Effector memory CD8-positive, alpha-beta T cell (primary cell): ENCODE results near the gene CFAP46.
"Not testable (repeated sequence)": the region's sequence is repeated elsewhere in the genome, so short reads cannot be mapped to it uniquely, and the experiment has no call there.

ENCODE experiments used
- ATAC-seq: fragments of 150-1000 bp; cut with Tn5 transposase; replicated peaks from 2 replicates; pipeline ENCODE4 v1.10.0; 2021; ENCODE audit warnings: mild to moderate bottlenecking, moderate library complexity
- DNase-seq, 3 experiments: peaks; one replicate each; pipeline ENCODE4 v3.0.0; 2021
- H3K27ac Mint-ChIP-seq, 2 donors: one replicate each; pipeline ENCODE4 v1.8.0; 2022; ENCODE audit warnings: mild to moderate bottlenecking in 2 of 2, mixed read lengths in 2 of 2, moderate library complexity in 2 of 2
- H3K27me3 Mint-ChIP-seq, 2 donors: one replicate each; pipeline ENCODE4 v1.8.0; 2022; ENCODE audit warnings: mixed read lengths in 2 of 2
- H3K36me3 Mint-ChIP-seq: one replicate; pipeline ENCODE4 v1.8.0; 2022; ENCODE audit warnings: mild to moderate bottlenecking, moderate library complexity, mixed read lengths; ENCODE audit not compliant: insufficient read depth
- H3K4me1 Mint-ChIP-seq, 2 donors: one replicate each; pipeline ENCODE4 v1.8.0; 2022; ENCODE audit warnings: low read depth in 2 of 2, mixed read lengths in 2 of 2
- H3K4me3 Mint-ChIP-seq, 2 donors: one replicate each; pipeline ENCODE4 v1.8.0; 2022; ENCODE audit warnings: mild to moderate bottlenecking in 2 of 2, mixed read lengths in 2 of 2, moderate library complexity in 2 of 2
- H3K9me3 Mint-ChIP-seq, 2 donors: one replicate each; pipeline ENCODE4 v1.8.0; 2022; ENCODE audit warnings: mixed read lengths in 2 of 2

Gene CFAP46

DNA sequence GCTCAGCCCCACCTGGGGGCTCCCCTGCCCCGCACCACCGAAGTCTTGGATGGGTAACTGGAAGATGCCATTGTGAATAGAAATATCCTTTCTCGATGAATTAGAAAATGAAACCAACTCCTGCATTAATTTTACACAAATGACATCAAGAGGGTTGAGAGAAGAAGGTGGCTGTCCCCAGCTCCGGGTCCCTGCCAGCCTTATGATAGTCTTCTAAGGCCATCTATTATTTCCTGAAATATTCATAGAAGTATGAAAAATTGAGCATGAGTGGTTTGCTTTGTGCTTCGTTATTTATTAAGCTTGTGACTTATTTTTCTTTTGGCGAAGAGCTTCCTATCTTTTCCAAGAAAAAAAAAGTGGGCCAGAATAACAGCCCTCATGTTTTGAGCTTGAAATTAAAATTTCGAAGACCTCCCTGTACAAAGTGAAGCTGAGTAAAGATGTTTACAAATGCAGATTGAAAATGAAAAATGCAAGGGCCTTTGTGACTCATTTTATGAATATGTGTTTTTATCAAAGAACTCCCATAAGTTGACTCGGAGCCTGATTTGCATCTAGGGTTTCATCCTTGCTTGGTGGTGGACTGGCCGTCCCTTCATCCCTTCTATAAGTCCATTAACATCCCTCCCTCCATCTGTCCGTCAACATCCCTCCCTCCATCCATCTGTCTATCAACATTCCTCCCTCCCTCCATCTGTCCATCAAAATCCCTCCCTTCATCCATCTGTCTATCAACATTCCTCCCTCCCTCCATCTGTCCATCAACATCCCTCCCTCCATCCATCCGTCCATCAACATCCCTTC is 20.5 kb upstream of the CFAP46 start:
- H3K27me3 Mint-ChIP-seq, result peaks cover 13 to 36% of the 10 kb centered on the region in 2 donors
- peak overlapping the region; percentile 94 to 96 for H3K27ac Mint-ChIP-seq
- no peak for DNase-seq
- peak overlapping the region; percentile 96 to 99 for H3K4me3 Mint-ChIP-seq
- H3K36me3 Mint-ChIP-seq, result no peaks in the 10 kb centered on the region
- ATAC-seq, result peak; percentile 47
- H3K9me3 Mint-ChIP-seq, result no peaks in the 10 kb centered on the region
- peaks cover 15 to 16% of the 10 kb centered on the region in 2 donors for H3K4me1 Mint-ChIP-seq

- H3K27ac Mint-ChIP-seq, result peak overlapping the region; percentile 94 to 96
- ATAC-seq (peak; percentile 75), DNase-seq (peak; percentile 39 to 57 (median 46))
- H3K27me3 Mint-ChIP-seq, result peaks cover 13 to 30% of the 10 kb centered on the region in 2 donors
- H3K4me1 Mint-ChIP-seq, result peaks cover 15 to 16% of the 10 kb centered on the region in 2 donors
- no peaks in the 10 kb centered on the region for H3K36me3 Mint-ChIP-seq
- peak overlapping the region; percentile 96 to 99 for H3K4me3 Mint-ChIP-seq
- H3K9me3 Mint-ChIP-seq, result no peaks in the 10 kb centered on the region
Observed at GRCh38 chr10:132961787-132962622, 19.6 kb upstream of the CFAP46 start.

- H3K9me3 Mint-ChIP-seq, result no peaks in the 10 kb centered on the region
- peaks cover 15 to 16% of the 10 kb centered on the region in 2 donors for H3K4me1 Mint-ChIP-seq
- peak overlapping the region in 1 of 2 donors; percentile 56 for H3K4me3 Mint-ChIP-seq
- DNase-seq, result no peak
- peaks cover 11 to 26% of the 10 kb centered on the region in 2 donors for H3K27me3 Mint-ChIP-seq
- H3K36me3 Mint-ChIP-seq, result no peaks in the 10 kb centered on the region
- H3K27ac Mint-ChIP-seq, result peak overlapping the region in 1 of 2 donors; percentile 96
- no peak for ATAC-seq
Observed at GRCh38 chr10:132961420-132961786, 19.0 kb upstream of the CFAP46 start.

GRCh38 chr10:132960631-132961419 is 18.5 kb upstream of the CFAP46 start:
- no peak for ATAC-seq
- peak overlapping the region in 1 of 2 donors; percentile 55 for H3K27ac Mint-ChIP-seq
- H3K36me3 Mint-ChIP-seq, result no peaks in the 10 kb centered on the region
- no peak for DNase-seq
- H3K4me3 Mint-ChIP-seq, result peak overlapping the region in 1 of 2 donors; percentile 56
- H3K27me3 Mint-ChIP-seq, result peaks cover 5 to 20% of the 10 kb centered on the region in 2 donors
- no peaks in the 10 kb centered on the region for H3K9me3 Mint-ChIP-seq
- H3K4me1 Mint-ChIP-seq, result peaks cover 15 to 16% of the 10 kb centered on the region in 2 donors

DNA sequence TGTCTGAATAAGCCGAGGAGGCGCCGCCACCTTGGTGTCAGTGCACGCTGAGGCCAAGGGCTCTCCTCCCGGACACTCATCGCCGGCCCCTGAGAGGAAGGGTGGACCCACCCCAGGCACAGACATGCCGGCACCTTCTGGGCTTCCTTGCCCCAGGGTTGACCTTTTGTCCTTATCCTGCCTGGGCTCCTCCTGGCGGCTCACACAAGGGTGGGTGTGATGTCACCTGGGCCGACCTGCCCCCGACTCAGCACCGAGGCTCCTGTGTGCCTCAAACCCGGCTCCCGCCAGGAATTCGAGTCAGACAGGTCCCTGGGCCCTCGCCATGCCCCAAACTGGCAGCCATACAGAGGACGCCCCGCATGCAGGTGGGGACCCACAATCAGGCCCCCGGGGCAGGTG is 17.7 kb upstream of the CFAP46 start:
- Mint-ChIP-seq H3K27me3 (peaks cover 0 to 12% of the 10 kb centered on the region in 2 donors), H3K27ac (no peak overlapping the region), H3K4me1 (peaks cover 15 to 16% of the 10 kb centered on the region in 2 donors), H3K9me3 (no peaks in the 10 kb centered on the region), H3K4me3 (no peak overlapping the region), H3K36me3 (no peaks in the 10 kb centered on the region)
- DNase-seq (no peak), ATAC-seq (no peak)

- DNase-seq (no peak), ATAC-seq (no peak)
- H3K4me3 Mint-ChIP-seq, result no peak overlapping the region
- H3K9me3 Mint-ChIP-seq, result no peaks in the 10 kb centered on the region
- H3K27ac Mint-ChIP-seq, result no peak overlapping the region
- H3K36me3 Mint-ChIP-seq, result no peaks in the 10 kb centered on the region
- peaks cover 15 to 16% of the 10 kb centered on the region in 2 donors for H3K4me1 Mint-ChIP-seq
- H3K27me3 Mint-ChIP-seq, result peaks cover 0 to 13% of the 10 kb centered on the region in 2 donors
Observed at GRCh38 chr10:132959559-132959961, 17.2 kb upstream of the CFAP46 start.

DNA sequence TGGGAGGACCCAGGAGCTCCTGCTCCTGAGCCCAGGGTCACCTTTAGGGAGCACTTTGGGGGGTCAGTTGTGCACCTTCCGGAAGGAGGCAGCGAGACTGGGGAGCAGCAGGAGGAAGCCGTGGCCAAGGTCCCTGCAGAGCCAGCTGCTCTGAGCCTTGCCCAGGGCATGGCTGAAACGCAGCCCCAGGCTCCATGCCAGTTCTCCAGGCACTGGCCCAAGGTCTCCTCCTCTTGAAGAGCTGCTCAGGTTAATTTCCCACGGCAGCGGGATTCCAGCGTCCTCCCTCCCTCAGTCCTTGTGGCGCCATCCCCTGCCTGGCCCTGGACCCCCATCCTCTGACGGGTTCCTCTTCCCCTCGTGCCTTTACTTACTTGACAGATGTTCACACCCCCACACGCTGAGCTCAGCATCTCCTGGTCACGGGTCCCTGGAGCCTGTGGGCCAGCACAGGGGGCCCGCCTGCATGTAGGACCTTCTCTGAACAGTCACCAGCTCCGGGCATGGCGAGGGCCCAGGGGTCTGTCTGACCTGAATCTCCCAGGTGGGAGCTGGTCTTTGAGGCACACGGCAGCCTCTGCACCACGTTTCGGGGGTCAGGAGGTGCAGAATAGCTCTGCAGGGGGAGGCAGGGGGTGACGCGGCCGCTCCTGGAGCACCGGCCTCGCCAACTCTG is 16.7 kb upstream of the CFAP46 start:
- Mint-ChIP-seq H3K9me3 (no peaks in the 10 kb centered on the region), H3K27ac (no peak overlapping the region), H3K27me3 (peaks cover 0 to 17% of the 10 kb centered on the region in 2 donors), H3K4me3 (no peak overlapping the region), H3K36me3 (no peaks in the 10 kb centered on the region), H3K4me1 (peaks cover 15 to 16% of the 10 kb centered on the region in 2 donors)
- no peak for DNase-seq
- no peak for ATAC-seq

DNA sequence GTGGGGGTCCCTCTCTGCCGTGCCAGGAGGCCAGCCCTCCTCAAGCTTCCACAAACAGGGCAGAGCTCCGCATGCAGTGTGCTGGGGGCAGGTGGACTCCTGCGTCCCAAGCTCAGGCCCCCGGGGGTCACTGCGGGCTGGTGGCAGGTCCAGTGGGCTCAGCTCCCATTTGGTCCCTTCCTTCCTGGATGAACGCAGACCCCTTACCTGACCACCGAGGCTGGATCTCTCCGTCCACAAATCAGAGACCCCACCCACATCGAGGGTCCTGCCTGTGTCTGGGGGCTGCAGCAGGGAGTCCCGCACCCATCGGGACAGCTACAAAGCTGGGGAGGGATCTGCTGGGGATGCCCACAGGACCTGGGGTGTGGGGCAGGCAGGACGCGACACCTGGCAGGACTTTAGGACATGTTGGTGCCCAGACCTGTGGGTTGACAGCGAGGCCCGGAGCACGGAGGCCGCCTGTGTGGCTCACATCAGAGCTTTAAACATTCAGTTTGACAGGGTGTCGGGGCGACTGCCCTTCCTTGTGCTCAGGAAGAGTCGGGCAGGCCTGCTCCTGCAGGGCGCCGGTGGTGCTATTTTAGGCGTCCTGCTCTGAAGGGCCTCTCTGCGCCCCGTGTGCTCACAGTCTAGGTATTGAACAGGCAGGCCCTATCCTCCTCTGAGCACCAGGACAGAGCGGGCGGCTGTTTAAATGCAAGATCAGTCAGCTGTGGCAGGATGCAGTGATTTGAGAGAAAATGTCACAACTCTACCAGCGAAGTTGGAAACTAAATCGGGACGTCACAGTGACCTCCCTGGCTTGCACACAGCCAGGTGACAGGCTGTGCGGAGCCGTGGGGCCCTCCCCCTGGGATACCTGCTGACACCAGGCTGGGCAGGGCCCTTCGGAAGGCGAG is 15.9 kb upstream of the CFAP46 start:
- Mint-ChIP-seq H3K27me3 (peaks cover 0 to 17% of the 10 kb centered on the region in 2 donors), H3K36me3 (no peaks in the 10 kb centered on the region), H3K9me3 (no peaks in the 10 kb centered on the region), H3K27ac (no peak overlapping the region), H3K4me3 (no peak overlapping the region), H3K4me1 (peaks cover 12 to 15% of the 10 kb centered on the region in 2 donors)
- no peak for ATAC-seq
- no peak for DNase-seq

DNA sequence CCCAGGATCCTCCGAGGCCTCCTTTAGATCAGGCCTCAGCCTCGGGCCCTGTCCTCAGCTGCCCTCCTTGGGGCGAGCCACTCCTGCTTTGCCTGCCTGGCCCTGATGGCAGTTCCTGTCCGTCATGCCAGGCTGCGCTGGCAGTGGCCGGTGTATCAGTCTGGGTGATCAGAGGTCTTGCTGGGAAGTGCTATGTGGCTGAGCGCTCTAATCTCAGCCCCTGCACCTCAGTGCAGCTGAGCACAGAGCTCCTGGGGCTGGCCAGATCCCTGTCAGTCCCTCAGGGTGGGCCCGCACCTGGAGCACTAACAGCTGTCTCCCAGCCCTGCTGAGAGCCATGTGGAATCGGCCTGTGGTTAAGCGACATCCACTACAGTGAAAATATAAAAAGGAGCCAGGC is 14.8 kb upstream of the CFAP46 start:
- ATAC-seq, result no peak
- no peak for DNase-seq

GRCh38 chr10:132956259-132956658 is 13.9 kb upstream of the CFAP46 start:
- not testable (repeated sequence) for H3K4me1 Mint-ChIP-seq, H3K4me3 Mint-ChIP-seq, H3K9me3 Mint-ChIP-seq, H3K36me3 Mint-ChIP-seq, ATAC-seq, H3K27ac Mint-ChIP-seq, DNase-seq
- peaks cover 0 to 32% of the 10 kb centered on the region in 2 donors for H3K27me3 Mint-ChIP-seq

More for the DNA sequence above, 14.8 kb upstream of the CFAP46 start:
- Mint-ChIP-seq H3K4me3 (no peak overlapping the region), H3K27me3 (peaks cover 0 to 24% of the 10 kb centered on the region in 2 donors), H3K4me1 (peaks cover 4 to 5% of the 10 kb centered on the region in 2 donors), H3K36me3 (no peaks in the 10 kb centered on the region), H3K27ac (no peak overlapping the region), H3K9me3 (no peaks in the 10 kb centered on the region)

- Mint-ChIP-seq H3K9me3 (no peaks in the 10 kb centered on the region), H3K27me3 (peaks cover 0 to 40% of the 10 kb centered on the region in 2 donors), H3K4me1 (no peaks in the 10 kb centered on the region), H3K27ac (no peak overlapping the region), H3K4me3 (no peak overlapping the region), H3K36me3 (peaks cover 2% of the 10 kb centered on the region)
- ATAC-seq (no peak), DNase-seq (no peak)
Observed at GRCh38 chr10:132955479-132955878, 13.1 kb upstream of the CFAP46 start.

DNA sequence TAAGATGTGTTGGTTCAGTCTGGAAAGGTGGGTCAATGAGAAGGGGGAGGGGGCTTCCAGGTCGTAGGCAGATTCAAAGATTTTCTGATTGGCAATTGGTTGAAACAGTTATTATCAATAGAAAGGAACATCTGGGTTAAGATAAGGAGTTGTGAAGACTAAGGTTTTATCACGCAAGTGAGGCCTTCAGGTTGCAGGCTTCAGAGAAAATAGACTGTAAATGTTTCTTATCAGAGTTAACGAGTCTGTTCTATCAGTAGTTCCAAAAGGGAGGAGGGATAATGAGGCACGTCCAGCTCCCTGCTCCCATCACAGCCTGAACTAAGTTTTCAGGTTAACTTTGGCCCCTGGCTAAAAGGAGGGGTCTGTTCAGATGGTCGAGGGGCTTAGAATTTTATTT is 11.1 kb upstream of the CFAP46 start:
- ATAC-seq (no peak), DNase-seq (no peak)
- Mint-ChIP-seq H3K36me3 (peaks cover 2% of the 10 kb centered on the region), H3K9me3 (no peaks in the 10 kb centered on the region), H3K27ac (no peak overlapping the region), H3K4me1 (no peaks in the 10 kb centered on the region), H3K4me3 (no peak overlapping the region), H3K27me3 (peaks cover 8 to 53% of the 10 kb centered on the region in 2 donors)
